Fibroblast of lung (primary cell): Measurements from ENCODE around the gene SSBP3. TPM values are rescaled to one million over a fixed set of nuclear protein-coding genes. Genes with fewer than 3 reads are reported as not detected.

Experiments used
- DNase-seq, 2 donors: peaks; one replicate each; pipeline versions ENCODE4 v3.0.0 to v3.0.0-alpha.2; 2010; ENCODE audit warnings: low read depth in 2 of 2
- H2AFZ ChIP-seq: 2 replicates; pipeline ENCODE4 v1.5.1; 2012; ENCODE audit warnings: low read length, control low read depth, inconsistent platforms
- H3K27ac ChIP-seq: 2 replicates; pipeline ENCODE4 v1.5.1; 2011; ENCODE audit warnings: low read length, control low read depth; ENCODE audit not compliant: insufficient read depth
- H3K27me3 ChIP-seq: 2 replicates; pipeline ENCODE4 v1.5.1; 2011; ENCODE audit warnings: mild to moderate bottlenecking, low read length; ENCODE audit not compliant: control insufficient read depth, insufficient read depth
- H3K36me3 ChIP-seq: 2 replicates; pipeline ENCODE4 v1.5.1; 2011; ENCODE audit warnings: low read length; ENCODE audit not compliant: control insufficient read depth, insufficient read depth
- H3K4me1 ChIP-seq: 2 replicates; pipeline ENCODE4 v1.5.1; 2011; ENCODE audit warnings: low read length; ENCODE audit not compliant: control insufficient read depth, insufficient read depth; ENCODE audit errors: extremely low read depth
- H3K4me2 ChIP-seq: 2 replicates; pipeline ENCODE4 v1.5.1; 2011; ENCODE audit warnings: low read length, control low read depth; ENCODE audit not compliant: insufficient read depth; ENCODE audit errors: extremely low read depth
- H3K4me3 ChIP-seq, 4 experiments: fragments of 200-600 bp in 1 of 4; sonication (generic) in 1 of 4; replicated peaks in 1 of 4; 2 replicates each; pipeline ENCODE4 v1.5.1; 2011 to 2016; ENCODE audit warnings: low read length in 4 of 4, low read depth in 3 of 4, mild to moderate bottlenecking in 3 of 4, control low read depth in 2 of 4, inconsistent platforms in 1 of 4, mixed read lengths in 1 of 4; ENCODE audit not compliant: insufficient read depth in 1 of 4; ENCODE audit errors: control extremely low read depth in 1 of 4
- H3K79me2 ChIP-seq: 2 replicates; pipeline ENCODE4 v1.5.1; 2012; ENCODE audit warnings: mild to moderate bottlenecking, low read length, inconsistent platforms; ENCODE audit not compliant: control insufficient read depth, insufficient read depth
- H3K9ac ChIP-seq: 2 replicates; pipeline ENCODE4 v1.5.1; 2011; ENCODE audit warnings: mild to moderate bottlenecking, low read length, control low read depth; ENCODE audit not compliant: insufficient read depth
- H3K9me3 ChIP-seq: 2 replicates; pipeline ENCODE4 v1.5.1; 2012; ENCODE audit warnings: low read depth, low read length; ENCODE audit not compliant: control insufficient read depth, insufficient read depth
- H4K20me1 ChIP-seq: 2 replicates; pipeline ENCODE4 v1.5.1; 2011; ENCODE audit warnings: low read length; ENCODE audit not compliant: control insufficient read depth, insufficient read depth; ENCODE audit errors: extremely low read depth
- CTCF ChIP-seq, 2 donors: IDR thresholded peaks in 1 of 2; conservative IDR thresholded peaks in 1 of 2; 1 replicate in 1 of 2; 2 replicates in 1 of 2; pipeline ENCODE4 v1.5.1; 2011 to 2012; ENCODE audit warnings: low read length in 2 of 2, control low read depth in 1 of 2, inconsistent platforms in 1 of 2, low read depth in 1 of 2, mild to moderate bottlenecking in 1 of 2
- EZH2 ChIP-seq: IDR thresholded peaks from 2 replicates; pipeline ENCODE4 v1.5.1; 2012; ENCODE audit warnings: low read length, control low read depth, mild to moderate bottlenecking; ENCODE audit errors: missing control alignments
- polyA plus RNA-seq, 2 donors: library from polyadenylated mRNA; depleted of rRNA in 1 of 2; stranded (reverse) in 1 of 2; unstranded in 1 of 2; fragments of >200 nt; gene quantifications; 2 replicates each; pipeline ENCODE4 v1.2.1, GENCODE V29; 2011 to 2012; ENCODE audit warnings: missing spikeins in 1 of 2
- total RNA-seq: library from RNA; depleted of rRNA; stranded (reverse); fragments of >200 nt; gene quantifications from 2 replicates; pipeline ENCODE4 v1.2.1, GENCODE V29; 2014

Gene SSBP3
- total and polyA plus RNA-seq, 2 donors (not counting 1 experiment from before 2014, with no cell fraction given): 9.4 to 26.4 TPM

GRCh38 chr1:54417123-54417522 lies 10.9 kb upstream of the SSBP3 start:
- no peaks in the 10 kb centered on the region for H3K9me3 ChIP-seq
- H3K27me3 ChIP-seq: peaks cover under 1% of the 10 kb centered on the region
- no peak overlapping the region for H2AFZ ChIP-seq
- H3K27ac ChIP-seq: no peak overlapping the region
- H3K9ac ChIP-seq: no peak overlapping the region
- H3K4me2 ChIP-seq: no peak overlapping the region
- DNase-seq: no peak
- no peaks in the 10 kb centered on the region for H3K79me2 ChIP-seq
- peaks cover 7% of the 10 kb centered on the region for H3K4me1 ChIP-seq
- H3K36me3 ChIP-seq: no peaks in the 10 kb centered on the region
- TF ChIP-seq EZH2 (no peak), CTCF (conservative IDR thresholded peaks at IDR 0.05 in 1 of 2, IDR thresholded peaks at IDR 0.05 in 1 of 2; ENCODE audit: low read depth in 1 of 2, low read length in 2 of 2) (no peak)
- no peak overlapping the region for H3K4me3 ChIP-seq
- no peaks in the 10 kb centered on the region for H4K20me1 ChIP-seq

- no peak overlapping the region for H3K4me2 ChIP-seq
- H3K4me3 ChIP-seq: no peak overlapping the region
- no peak for DNase-seq
- no peaks in the 10 kb centered on the region for H3K9me3 ChIP-seq
- H3K27me3 ChIP-seq: no peaks in the 10 kb centered on the region
- H3K79me2 ChIP-seq: no peaks in the 10 kb centered on the region
- no peaks in the 10 kb centered on the region for H4K20me1 ChIP-seq
- H3K9ac ChIP-seq: no peak overlapping the region
- H3K36me3 ChIP-seq: no peaks in the 10 kb centered on the region
- no peak for TF ChIP-seq CTCF (conservative IDR thresholded peaks at IDR 0.05 in 1 of 2, IDR thresholded peaks at IDR 0.05 in 1 of 2; ENCODE audit: low read depth in 1 of 2, low read length in 2 of 2)
- TF ChIP-seq EZH2: no peak
- peaks cover 7% of the 10 kb centered on the region for H3K4me1 ChIP-seq
- H2AFZ ChIP-seq: no peak overlapping the region
- no peak overlapping the region for H3K27ac ChIP-seq
Measured at GRCh38 chr1:54416435-54416834, 10.2 kb upstream of the SSBP3 start.

GRCh38 chr1:54415991-54416390 lies 9.8 kb upstream of the SSBP3 start:
- Histone ChIP-seq H3K36me3 (no peaks in the 10 kb centered on the region), H3K79me2 (no peaks in the 10 kb centered on the region), H3K27ac (no peak overlapping the region), H3K9me3 (no peaks in the 10 kb centered on the region), H3K4me2 (no peak overlapping the region), H4K20me1 (no peaks in the 10 kb centered on the region), H3K4me3 (no peak overlapping the region), H2AFZ (no peak overlapping the region), H3K4me1 (peaks cover 7% of the 10 kb centered on the region), H3K27me3 (no peaks in the 10 kb centered on the region), H3K9ac (no peak overlapping the region)
- DNase-seq: peak in 1 of 2 donors; percentile 17
- TF ChIP-seq EZH2 (no peak), CTCF (conservative IDR thresholded peaks at IDR 0.05 in 1 of 2, IDR thresholded peaks at IDR 0.05 in 1 of 2; ENCODE audit: low read depth in 1 of 2, low read length in 2 of 2) (no peak)
